ENCODE data around the gene IRF2BP1. TPM values are rescaled to one million over a fixed set of nuclear protein-coding genes. Genes with fewer than 3 reads are reported as not detected.
A peak's percentile ranks its signal among the peaks of the same experiment; 100 is the strongest.
"Not testable (repeated sequence)": the region's sequence is repeated elsewhere in the genome, so short reads cannot be mapped to it uniquely, and the experiment has no call there.

The IRF2BP1 gene
- total RNA-seq, 1 experiment from 2014 or later, result 50.1 TPM

DNA sequence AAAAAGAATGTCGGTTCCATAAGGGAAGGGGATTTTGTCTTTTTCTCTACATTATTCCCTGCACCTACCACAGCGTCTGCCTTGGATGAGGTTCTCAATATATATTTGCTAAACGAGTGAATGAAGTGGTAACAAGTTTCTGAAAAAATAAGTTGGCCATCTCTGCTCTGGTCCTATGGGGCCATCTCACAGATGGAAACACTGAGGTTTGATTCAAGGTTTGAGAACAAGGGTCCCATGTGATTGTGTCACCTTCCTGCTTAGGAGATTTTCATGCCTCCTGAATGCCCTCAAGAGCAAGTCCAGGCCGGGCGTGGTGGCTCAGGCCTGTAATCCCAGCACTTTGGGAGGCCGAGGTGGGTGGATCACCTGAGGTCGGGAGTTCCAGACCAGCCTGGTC, 13.3 kb upstream of the IRF2BP1 start:
- H3K4me3 ChIP-seq, result no peak overlapping the region
- no peaks in the 10 kb centered on the region for H3K9me3 ChIP-seq (replicated peaks)
- no peaks in the 10 kb centered on the region for H3K27me3 ChIP-seq (replicated peaks)
- no peak overlapping the region for H3K27ac ChIP-seq
- H3K36me3 ChIP-seq, result peaks cover 39% of the 10 kb centered on the region
- no peak for DNase-seq (ENCODE audit: low read depth in 1 of 2, low spot score in 2 of 2)
- H3K4me1 ChIP-seq (replicated peaks), result peaks cover 10% of the 10 kb centered on the region

DNA sequence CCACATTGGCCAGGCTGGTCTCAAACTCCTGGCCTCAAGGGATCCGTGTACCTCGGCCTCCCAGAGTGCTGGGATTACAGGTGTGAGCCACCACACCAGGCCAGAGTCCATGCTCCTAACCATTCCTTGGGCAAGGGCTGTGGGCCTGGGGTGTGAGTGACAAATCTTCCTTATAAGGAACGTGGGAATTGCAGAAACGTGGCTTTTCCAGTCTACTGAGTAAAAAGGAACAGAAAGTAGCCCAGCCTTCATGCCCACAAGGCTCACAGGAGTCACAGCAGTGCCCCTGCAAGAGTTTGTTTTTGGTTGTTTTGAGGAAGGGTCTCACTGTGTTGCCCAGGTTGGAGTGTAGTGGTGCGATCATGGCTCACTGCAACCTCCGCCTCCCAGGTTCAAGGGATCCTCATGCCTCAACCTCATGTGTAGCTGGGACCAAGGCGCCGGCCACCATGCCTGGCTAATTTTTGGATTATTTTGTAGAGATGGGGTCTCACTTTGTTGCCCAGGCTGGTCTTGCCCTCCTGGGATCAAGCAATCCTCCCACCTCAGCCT, 11.4 kb upstream of the IRF2BP1 start:
- H3K27ac ChIP-seq, result no peak overlapping the region
- peaks cover 5% of the 10 kb centered on the region for H3K4me1 ChIP-seq (replicated peaks)
- DNase-seq (ENCODE audit: low read depth in 1 of 2, low spot score in 2 of 2), result no peak
- no peak overlapping the region for H3K4me3 ChIP-seq
- H3K9me3 ChIP-seq (replicated peaks), result no peaks in the 10 kb centered on the region
- peaks cover 39% of the 10 kb centered on the region for H3K36me3 ChIP-seq
- no peaks in the 10 kb centered on the region for H3K27me3 ChIP-seq (replicated peaks)

DNA sequence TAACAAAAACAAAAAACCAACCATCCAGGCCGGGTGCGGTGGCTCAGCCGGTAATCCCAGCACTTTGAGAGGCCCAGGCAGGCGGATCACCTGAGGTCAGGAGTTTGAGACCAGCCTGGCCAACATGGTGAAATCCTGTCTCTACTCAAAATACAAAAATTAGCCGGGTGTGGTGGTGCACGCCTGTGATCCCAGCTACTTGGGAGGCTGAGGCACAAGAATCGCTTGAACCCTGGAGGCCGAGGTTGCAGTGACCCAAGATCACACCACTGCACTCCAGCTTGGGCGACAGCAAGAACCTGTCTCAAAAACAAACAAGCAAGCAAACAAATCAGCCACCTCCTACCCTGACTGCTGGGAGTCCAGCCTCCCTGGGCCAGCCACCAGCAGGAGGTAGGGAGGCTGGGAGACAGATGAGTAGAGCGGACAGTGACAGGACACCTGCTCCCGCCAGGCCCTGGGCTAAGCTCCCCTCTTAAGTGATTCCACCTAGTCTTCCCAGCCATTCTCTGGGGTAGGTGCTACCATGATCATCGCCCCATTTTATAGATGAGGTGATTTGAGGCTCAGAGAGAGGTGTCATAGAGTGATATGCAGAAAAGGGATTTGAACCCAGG, 10.2 kb upstream of the IRF2BP1 start:
- not testable (repeated sequence) for H3K4me3 ChIP-seq; DNase-seq (ENCODE audit: low read depth in 1 of 2, low spot score in 2 of 2); H3K27ac ChIP-seq; H3K9me3 ChIP-seq (replicated peaks); H3K27me3 ChIP-seq (replicated peaks); H3K4me1 ChIP-seq (replicated peaks)
- peaks cover 35% of the 10 kb centered on the region for H3K36me3 ChIP-seq

DNA sequence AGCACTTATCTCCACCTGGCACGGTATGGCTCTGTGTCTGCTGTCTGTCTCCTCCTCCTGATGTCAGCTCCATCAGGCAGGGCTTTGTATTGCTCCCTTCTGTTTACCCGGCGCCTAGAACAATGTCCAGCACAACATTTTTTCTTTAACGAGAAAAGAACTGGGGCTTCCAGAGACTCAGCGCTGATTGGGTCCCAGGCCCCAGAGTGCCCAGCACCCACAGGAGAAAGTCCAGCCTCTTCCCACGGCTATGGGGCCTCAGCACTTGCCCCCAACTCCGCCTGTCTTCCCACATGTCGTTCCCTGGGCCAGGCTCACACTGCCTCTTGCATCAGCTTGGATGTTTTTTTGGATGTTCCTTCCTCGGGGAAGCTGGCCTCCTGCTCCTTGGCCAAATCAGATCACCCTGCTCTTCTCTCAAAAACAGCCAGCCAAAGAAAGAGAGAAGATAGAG, 9.6 kb upstream of the IRF2BP1 start:
- no peaks in the 10 kb centered on the region for H3K9me3 ChIP-seq (replicated peaks)
- H3K27me3 ChIP-seq (replicated peaks), result no peaks in the 10 kb centered on the region
- H3K36me3 ChIP-seq, result peaks cover 31% of the 10 kb centered on the region
- no peak overlapping the region for H3K27ac ChIP-seq
- no peak for DNase-seq (ENCODE audit: low read depth in 1 of 2, low spot score in 2 of 2)
- H3K4me3 ChIP-seq, result no peak overlapping the region
- no peaks in the 10 kb centered on the region for H3K4me1 ChIP-seq (replicated peaks)

DNA sequence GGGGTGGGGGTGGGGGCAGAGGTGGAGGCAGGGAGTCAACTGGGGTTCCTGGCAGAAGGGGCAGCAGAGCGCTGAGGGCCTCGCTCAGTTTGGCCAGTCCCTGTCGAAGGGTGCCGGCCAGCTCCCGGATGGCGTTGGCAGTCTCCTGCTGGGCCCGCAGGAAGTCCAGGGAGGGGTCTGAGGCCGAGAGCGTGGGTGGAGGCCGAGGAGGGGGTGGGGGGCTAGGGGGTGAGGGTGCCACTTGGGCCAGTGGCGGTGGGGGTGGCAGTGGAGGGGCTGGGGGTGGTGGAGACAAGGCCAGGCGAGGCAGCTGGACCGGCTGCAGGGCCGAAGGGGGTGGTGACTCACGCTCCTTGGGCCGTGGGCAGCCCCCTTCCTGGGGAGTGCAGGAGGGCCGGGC, 4.9 kb upstream of the IRF2BP1 start:
- Histone ChIP-seq H3K27ac (no peak overlapping the region), H3K4me1 (replicated peaks) (peaks cover 6% of the 10 kb centered on the region), H3K36me3 (peaks cover 10% of the 10 kb centered on the region), H3K27me3 (replicated peaks) (no peaks in the 10 kb centered on the region), H3K9me3 (replicated peaks) (no peaks in the 10 kb centered on the region), H3K4me3 (no peak overlapping the region)
- no peak for DNase-seq (ENCODE audit: low read depth in 1 of 2, low spot score in 2 of 2)

DNA sequence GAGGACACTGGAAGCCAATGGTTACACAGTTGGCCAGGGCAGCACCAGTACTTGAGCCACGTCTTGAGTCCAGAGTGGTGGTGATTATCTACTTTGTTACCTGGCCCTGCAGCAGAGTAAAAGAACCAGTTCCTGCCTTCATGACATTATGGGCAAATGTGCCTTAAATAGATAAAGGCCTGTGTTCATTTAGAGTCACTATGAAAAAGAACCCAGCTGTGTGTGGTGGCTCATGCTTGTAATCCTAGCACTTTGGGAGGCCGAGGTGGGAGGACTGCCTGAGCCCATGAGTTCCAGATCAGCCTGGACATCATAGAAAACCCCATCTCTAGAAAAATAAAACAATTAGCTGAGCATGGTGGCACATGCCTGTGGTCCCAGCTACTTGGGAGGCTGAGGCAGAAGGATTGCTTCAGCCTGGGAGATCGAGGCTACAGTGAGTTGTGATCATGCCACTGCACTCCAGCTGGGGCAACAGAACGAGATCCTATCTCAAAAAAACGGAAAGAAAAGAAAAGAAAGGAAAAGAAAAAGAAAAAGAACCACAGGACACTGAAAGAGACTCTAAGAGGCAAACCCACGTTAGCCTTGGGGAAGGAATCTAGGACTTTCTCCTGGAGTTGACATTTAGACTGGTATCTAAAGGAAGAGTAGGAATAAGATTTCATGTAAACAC, 3.4 kb upstream of the IRF2BP1 start:
- H3K27me3 ChIP-seq (replicated peaks), result no peaks in the 10 kb centered on the region
- no peak overlapping the region for H3K4me3 ChIP-seq
- H3K4me1 ChIP-seq (replicated peaks), result peaks cover 20% of the 10 kb centered on the region
- peaks cover 16% of the 10 kb centered on the region for H3K36me3 ChIP-seq
- no peaks in the 10 kb centered on the region; the same call in 1 of the 2 replicates for H3K9me3 ChIP-seq (replicated peaks)
- no peak for DNase-seq (ENCODE audit: low read depth in 1 of 2, low spot score in 2 of 2)
- no peak overlapping the region for H3K27ac ChIP-seq

DNA sequence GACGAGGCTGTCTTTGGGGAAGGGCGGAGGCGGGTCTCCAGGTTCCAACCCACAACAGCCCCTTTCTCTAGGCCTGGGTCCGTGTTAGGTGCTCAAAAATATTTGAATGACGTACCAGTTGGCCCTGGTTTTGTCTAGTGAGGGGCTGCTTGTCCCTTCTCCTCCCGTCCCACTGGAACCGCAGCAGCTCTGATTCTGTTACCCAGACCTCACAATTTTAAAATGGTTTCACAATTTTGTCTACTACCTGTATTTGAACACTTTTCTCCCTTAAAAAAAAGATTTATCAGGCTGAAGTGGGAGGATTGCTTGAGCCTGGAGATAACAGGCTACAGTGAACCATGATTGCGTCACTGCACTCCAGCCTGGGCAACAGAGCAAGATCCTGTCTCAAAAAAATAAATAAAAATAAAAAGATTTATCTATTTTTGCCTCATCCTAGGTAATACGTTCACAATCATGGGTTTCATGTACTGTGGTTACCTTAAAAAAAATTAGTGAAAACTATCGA, 1.3 kb upstream of the IRF2BP1 start:
- DNase-seq (ENCODE audit: low read depth in 1 of 2, low spot score in 2 of 2), result no peak
- peaks cover 35% of the 10 kb centered on the region for H3K36me3 ChIP-seq

DNA sequence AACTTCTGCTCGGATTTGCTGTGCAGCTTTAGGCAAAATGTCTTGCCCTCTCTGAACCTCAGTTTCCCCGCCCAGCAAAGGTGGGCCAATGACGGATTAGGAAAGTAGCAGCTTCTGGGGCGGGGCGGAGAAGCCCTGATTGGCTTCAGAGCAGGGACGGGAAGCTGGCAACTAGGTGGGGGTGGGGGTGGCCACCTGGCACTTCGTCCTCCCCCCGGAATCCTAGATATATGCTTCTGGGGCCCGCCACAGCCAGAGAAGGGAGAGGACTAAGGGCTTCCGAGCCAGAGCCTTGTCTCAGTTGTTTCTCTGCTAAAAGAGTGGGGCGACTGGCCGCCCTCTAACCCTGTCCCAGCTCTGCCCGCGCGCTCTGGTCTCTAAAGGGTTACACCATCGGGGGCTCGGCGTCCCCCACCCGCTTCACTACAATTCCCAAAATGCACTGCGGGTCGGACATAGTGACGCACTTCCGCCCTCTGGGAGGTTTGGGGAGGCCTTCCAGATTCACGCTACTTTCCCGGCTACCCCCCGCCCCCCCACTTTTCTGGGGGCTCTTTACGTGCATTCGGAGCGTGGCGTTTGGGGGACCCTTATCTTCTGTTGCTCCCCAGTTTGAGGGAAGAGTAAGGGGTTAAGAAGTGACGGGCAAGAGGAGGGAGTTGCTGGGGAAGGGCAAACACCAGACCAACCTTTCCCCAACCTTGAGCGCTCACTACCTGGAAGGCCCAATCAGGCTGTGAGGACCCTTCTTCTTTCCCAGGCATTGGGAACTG, 672 bp upstream of the IRF2BP1 start:
- peaks cover 25% of the 10 kb centered on the region for H3K4me1 ChIP-seq (replicated peaks)
- DNase-seq (ENCODE audit: low read depth in 1 of 2, low spot score in 2 of 2), result peak; percentile 92 to 94

More for the DNA sequence above, 1.3 kb upstream of the IRF2BP1 start:
- peak overlapping the region; percentile 86 for H3K4me3 ChIP-seq
- H3K9me3 ChIP-seq (replicated peaks), result no peaks in the 10 kb centered on the region; the same call in 1 of the 2 replicates
- H3K27ac ChIP-seq, result peak overlapping the region; percentile 80
- no peaks in the 10 kb centered on the region for H3K27me3 ChIP-seq (replicated peaks)
- peaks cover 25% of the 10 kb centered on the region for H3K4me1 ChIP-seq (replicated peaks)

DNA sequence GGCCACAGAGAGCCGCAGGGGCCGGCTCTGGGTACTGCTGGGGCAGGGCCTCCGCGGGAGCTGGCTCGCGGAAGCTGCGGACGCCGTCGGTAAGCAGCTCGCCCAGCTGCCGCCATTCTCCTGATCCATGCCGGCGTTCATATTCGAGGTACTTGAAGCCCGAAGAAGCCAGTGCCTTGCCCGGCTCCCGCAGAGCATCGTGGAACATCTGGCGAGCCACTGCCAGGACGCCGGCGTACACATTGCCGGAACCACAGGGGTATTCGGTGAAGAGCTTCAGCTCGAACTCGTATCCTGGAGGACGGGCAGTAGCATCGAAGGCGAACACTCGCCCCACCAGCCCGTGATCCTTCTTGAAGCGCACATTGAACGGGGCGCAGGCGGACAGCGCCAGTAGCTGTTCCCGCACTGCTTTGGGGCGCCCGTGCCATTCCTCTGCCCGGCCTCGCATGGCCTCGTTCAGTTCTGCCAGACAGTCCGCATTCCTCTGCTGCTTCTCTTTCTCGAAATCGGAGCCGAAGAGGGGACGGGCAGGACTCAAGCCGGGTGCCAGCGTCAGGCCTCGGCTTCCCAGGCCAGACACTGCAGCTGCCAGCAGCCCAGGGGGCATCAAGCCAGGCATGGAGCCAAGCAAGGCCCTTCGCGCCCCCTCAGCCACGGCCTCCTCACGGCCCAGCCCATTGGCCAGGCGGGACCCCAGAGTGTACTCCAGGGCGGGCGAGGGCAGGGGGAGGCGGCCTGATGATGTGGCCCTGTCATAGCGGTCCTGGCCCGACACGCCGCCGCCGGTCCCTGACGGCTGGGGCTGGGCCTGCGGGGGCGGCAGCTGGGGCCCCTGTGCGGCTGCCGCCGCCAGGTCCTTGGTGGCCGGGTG, 1.0 kb downstream of the IRF2BP1 start:
- DNase-seq (ENCODE audit: low read depth in 1 of 2, low spot score in 2 of 2), result no peak
- Histone ChIP-seq H3K9me3 (replicated peaks) (no peaks in the 10 kb centered on the region; the same call in 1 of the 2 replicates), H3K4me3 (peak overlapping the region; percentile 86), H3K4me1 (replicated peaks) (peaks cover 25% of the 10 kb centered on the region), H3K36me3 (peaks cover 35% of the 10 kb centered on the region), H3K27ac (peak overlapping the region; percentile 80; the same call in 1 of the 2 replicates), H3K27me3 (replicated peaks) (no peaks in the 10 kb centered on the region)

More for the DNA sequence above, 672 bp upstream of the IRF2BP1 start:
- Histone ChIP-seq H3K9me3 (replicated peaks) (no peaks in the 10 kb centered on the region; the same call in 1 of the 2 replicates), H3K27ac (peak overlapping the region; percentile 80), H3K27me3 (replicated peaks) (no peaks in the 10 kb centered on the region), H3K36me3 (peaks cover 35% of the 10 kb centered on the region), H3K4me3 (peak overlapping the region; percentile 86)

DNA sequence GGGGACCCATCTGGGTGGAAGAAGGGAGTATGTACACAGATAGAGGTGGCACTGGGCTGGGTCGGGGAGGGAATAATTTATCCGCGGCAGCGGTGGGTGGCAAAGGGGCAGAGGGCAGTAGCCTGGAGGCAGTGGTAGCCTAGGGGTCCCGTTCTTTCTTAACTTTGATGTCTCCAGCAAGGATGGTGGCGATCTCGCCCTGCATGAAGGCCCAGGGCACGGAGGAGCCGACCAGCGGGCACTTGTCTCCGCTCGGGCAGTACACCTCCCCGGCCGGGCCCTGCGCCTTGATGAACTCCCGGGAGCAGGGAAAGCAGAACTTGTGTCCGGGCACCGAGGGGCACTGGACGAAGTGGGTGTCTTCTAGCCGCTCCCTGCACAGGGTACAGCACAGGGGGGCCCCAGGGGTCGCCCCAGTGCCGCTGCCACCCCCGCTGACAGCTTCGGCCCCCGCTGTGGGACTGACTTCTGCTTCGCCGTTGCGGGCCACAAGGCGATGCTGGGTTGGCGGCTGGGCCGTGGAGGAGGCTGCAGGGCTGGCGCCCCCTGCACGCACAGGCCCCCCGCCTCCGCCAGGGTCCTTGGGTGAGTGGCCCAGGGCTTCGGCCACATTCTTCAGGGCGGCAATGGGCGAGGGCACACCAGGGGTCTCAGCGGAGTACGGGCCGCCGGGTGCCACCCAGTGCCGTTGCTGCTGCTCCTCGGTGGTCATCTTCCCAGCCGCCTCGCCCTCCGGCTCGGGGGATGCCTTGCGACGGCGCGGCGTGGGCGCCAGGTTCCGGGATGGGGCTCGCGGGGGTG, 1.9 kb downstream of the IRF2BP1 start:
- no peak overlapping the region for H3K4me3 ChIP-seq
- no peaks in the 10 kb centered on the region; the same call in 1 of the 2 replicates for H3K9me3 ChIP-seq (replicated peaks)
- H3K27ac ChIP-seq, result no peak overlapping the region
- H3K36me3 ChIP-seq, result peaks cover 35% of the 10 kb centered on the region
- no peaks in the 10 kb centered on the region for H3K27me3 ChIP-seq (replicated peaks)
- H3K4me1 ChIP-seq (replicated peaks), result peaks cover 25% of the 10 kb centered on the region
- DNase-seq (ENCODE audit: low read depth in 1 of 2, low spot score in 2 of 2), result no peak

DNA sequence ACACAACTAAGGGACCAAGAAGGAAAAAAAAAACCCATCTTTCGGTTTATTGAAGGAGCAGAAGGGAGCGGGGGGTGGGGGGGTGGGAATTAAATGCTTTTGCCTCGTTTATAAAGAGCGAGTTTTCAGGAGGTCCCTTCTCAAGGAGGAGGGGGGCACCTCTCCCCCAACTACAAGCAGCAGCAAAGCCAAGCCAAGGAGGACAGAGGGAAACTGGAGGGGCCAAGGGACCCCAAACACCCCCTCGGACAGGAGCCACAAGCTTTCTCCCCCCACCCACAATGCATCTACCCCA, 2.4 kb downstream of the IRF2BP1 start:
- no peak for DNase-seq (ENCODE audit: low read depth in 1 of 2, low spot score in 2 of 2)
- Histone ChIP-seq H3K27ac (no peak overlapping the region), H3K4me1 (replicated peaks) (peaks cover 25% of the 10 kb centered on the region), H3K36me3 (peaks cover 35% of the 10 kb centered on the region), H3K9me3 (replicated peaks) (no peaks in the 10 kb centered on the region; the same call in 1 of the 2 replicates), H3K27me3 (replicated peaks) (no peaks in the 10 kb centered on the region), H3K4me3 (no peak overlapping the region)

All from SJSA1 (cell line).